GM13977 (cell line): ENCODE measurements around the gene DNMT3B.
"Not testable (repeated sequence)": the region's sequence is repeated elsewhere in the genome, so short reads cannot be mapped to it uniquely, and the experiment has no call there.

Experiments used
- DNase-seq: peaks from one replicate; pipeline ENCODE4 v3.0.0; 2012; ENCODE audit warnings: low spot score
- in situ Hi-C: fragments of 300-500 bp; cut with MboI; formaldehyde crosslinking; loops from one replicate; pipeline ENCODE4 v1.12.0; 2022; ENCODE audit warnings: low sequenced_read_pairs, low pct_unique_long_range_greater_than_20kb, mixed read lengths, inconsistent platforms; ENCODE audit not compliant: unreplicated experiment
- TF ChIP-seq, protein P1 (sequence below): IDR thresholded peaks from 2 replicates; pipeline ENCODE4 v1.5.1; 2012; ENCODE audit warnings: mild to moderate bottlenecking, control low read depth; ENCODE audit not compliant: insufficient read depth; ENCODE audit errors: extremely low read depth, missing control alignments

Gene DNMT3B

DNA sequence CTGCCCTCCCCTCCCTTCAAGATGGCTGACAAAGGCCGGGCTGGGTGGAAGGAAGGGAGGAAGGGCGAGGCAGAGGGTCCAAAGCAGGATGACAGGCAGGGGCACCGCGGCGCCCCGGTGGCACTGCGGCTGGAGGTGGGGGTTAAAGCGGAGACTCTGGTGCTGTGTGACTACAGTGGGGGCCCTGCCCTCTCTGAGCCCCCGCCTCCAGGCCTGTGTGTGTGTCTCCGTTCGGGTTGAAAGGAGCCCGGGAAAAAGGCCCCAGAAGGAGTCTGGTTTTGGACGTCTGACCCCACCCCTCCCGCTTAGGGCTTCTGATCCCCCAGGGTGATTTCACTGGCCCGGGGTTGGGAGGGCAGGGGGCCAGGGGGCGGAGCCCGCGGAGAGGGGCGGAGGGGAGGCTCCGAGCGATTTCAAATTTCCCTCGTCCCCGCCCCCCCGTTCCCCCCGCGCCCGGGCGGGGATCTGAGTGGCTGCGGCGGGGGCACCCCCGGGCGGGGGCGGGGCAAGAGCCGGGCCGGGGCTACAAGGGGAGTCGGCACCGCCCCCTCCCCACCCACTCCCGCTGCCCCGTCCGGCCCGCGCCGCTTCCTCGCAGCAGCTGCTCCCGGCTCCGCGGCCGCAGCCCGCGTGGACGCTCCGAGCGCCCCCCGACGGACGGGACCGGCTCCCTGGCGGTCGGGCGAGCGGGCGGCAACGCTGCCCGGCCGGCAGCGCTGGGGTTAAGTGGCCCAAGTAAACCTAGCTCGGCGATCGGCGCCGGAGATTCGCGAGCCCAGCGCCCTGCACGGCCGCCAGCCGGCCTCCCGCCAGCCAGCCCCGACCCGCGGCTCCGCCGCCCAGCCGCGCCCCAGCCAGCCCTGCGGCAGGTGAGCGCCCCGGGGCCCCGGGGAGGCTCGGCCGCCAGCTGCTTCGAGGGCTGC lies at the start of gene DNMT3B:
DNMT3B (plus strand) TSS at position 555 of the 923 bp plus-strand sequence. CDS start 17,939 bp downstream, outside the sequence.
- peak; percentile 93 for DNase-seq
- TF ChIP-seq, protein P1, sequence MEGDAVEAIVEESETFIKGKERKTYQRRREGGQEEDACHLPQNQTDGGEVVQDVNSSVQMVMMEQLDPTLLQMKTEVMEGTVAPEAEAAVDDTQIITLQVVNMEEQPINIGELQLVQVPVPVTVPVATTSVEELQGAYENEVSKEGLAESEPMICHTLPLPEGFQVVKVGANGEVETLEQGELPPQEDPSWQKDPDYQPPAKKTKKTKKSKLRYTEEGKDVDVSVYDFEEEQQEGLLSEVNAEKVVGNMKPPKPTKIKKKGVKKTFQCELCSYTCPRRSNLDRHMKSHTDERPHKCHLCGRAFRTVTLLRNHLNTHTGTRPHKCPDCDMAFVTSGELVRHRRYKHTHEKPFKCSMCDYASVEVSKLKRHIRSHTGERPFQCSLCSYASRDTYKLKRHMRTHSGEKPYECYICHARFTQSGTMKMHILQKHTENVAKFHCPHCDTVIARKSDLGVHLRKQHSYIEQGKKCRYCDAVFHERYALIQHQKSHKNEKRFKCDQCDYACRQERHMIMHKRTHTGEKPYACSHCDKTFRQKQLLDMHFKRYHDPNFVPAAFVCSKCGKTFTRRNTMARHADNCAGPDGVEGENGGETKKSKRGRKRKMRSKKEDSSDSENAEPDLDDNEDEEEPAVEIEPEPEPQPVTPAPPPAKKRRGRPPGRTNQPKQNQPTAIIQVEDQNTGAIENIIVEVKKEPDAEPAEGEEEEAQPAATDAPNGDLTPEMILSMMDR = peak; percentile 31
- in situ Hi-C loops = no loop called here

DNA sequence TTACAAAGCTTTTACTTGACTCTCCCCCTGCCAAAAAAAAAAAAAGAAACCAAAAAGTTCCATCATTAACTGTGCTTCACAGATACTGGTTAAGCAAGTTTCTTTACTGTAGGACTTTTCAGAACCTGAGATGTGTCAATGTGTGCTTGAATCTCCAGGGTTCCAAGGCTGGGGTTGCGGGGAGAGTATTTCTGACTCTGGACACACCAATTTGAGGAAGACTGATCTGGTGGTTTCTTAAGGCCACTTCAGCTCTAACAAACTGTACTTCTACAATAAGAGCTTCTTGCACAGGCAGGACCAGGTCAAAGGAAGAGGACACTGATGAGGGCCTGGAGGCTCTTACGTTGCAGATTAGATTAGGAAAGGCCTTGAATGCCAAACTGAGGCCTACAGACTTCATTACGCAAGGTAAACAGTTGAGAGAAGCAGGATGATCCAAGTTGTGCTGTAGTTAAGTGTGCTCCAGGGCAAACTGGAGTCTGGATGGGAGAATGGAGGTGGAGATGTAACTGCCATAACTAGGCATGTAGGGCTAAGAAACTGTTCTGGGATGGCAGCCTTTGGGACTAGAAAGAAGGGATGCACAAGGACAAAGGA lies 43.3 kb upstream of the DNMT3B start:
- in situ Hi-C loops = no loop called here
- no peak for DNase-seq
- TF ChIP-seq, protein P1 = no peak

DNA sequence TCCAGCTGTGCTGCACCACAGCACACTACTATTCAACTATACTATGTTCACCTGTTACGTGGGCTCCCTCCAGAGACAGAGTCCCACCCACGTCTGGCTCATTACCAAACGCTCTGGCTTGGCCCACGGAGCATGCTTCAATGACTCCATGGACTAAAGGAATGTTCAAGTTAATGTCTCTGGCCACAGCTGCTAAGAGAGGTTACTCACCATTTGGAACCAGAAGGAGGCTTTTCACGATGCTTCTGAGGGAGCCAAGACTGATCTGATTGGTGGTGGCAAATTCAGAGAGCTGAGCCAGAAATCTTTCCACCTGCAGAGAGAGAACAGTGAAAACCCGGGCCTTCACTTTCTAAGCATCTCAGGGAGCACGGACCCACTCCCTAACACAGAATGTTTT lies 34.5 kb upstream of the DNMT3B start:
- in situ Hi-C loops = no loop called here
- no peak for DNase-seq

DNA sequence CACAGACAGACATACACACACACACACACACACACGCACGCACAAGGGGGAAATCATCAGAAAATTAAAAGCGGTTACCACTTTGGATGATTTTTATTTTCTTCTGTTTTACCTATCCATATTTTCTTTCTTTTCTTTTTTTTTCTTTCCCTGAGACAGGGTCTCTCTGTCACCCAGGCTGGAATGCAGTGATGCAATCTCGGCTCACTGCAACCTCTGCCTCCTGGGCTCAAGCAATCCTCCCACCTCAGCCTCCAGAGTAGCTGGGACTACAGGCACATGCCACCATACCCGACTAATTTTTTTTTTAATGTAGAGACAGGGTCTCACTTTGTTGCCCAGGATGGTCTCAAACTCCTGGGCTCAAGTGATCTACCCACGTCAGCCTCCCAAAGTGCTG lies 33.8 kb upstream of the DNMT3B start:
- DNase-seq, in situ Hi-C loops: not testable (repeated sequence)

More for the DNA sequence above, 34.5 kb upstream of the DNMT3B start:
- TF ChIP-seq, protein P1 = no peak

DNA sequence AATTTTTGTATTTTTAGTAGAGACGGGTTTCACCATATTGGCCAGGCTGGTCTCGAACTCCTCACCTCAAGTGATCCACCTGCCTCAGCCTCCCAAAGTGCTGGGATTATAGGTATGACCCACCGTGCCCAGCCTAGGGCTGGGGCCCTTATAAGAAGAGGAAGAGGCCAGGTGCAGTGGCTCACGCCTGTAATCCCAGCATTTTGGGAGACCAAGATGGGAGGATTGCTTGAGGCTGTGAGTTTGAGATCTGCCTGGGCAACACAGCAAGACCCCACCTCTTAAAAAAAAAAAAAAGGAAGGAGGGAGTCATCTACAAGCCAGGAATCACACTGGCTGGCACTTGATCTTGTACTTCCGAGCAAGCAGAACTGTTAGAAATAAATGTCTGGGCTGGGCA lies 32.9 kb upstream of the DNMT3B start:
- in situ Hi-C loops, DNase-seq: not testable (repeated sequence)

DNA sequence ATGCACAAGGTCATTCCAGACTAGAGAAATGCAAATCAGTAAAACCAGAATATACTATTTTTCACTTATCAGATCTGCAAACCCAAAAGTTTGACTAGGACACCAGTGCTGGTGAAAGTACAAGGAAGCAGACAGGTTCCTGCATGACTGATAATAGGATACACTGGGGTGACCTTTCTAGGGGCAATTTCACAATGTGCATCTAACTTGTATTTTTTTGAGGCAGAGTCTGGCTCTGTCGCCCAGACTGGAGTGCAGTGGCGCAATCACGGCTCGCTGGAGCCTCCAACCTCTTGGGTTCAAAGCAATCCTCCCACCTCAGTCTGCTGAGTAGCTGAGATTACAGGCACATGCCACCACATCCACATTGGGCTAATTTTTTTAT lies 30.3 kb upstream of the DNMT3B start:
- TF ChIP-seq, protein P1 = no peak
- DNase-seq = no peak
- in situ Hi-C loops = no loop called here

DNA sequence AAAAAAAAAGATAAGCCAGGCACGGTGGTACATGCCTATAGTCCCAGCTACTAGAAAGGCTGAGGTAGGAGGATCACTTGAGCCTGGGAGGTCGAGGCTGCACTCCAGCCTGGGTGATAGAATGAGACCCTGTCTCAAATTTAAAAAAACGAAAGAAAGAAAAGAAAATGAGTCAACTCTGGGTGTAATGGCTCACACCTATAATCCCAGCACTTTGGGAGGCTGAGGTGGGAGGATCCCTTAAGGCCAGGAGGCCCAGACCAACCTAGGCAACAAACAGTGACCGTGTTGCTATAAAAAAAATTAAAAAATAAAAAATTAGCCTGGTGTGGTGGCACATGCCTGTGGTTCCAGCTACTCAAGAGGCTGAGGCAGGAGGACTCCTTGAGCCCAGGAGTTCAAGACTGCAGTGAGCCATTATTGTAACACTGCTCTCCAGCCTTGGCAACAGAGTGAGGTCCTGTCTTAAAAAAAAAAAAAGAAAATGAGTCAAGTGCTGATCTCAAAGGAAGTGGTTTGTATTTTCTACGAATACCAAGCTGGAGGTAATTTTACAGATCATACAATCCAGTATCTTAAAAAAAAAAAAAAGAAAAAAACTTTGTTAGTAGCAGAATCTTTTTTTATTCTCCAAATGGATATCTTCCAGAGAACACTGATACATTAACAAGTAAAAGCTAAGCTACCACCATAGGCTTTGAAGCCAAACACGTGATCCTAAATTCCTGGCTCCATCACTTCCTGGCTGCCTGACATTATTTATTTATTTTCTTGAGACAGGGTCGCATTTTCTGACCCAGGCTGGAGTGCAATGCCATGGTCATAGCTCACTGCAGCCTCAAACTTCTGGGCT lies 24.6 kb upstream of the DNMT3B start:
- DNase-seq = no peak
- TF ChIP-seq, protein P1 = no peak
- in situ Hi-C loops = no loop called here
